Adrenal gland (tissue), 5 donors: ENCODE measurements around the gene ZNF697.
"Not testable (repeated sequence)": the region's sequence is repeated elsewhere in the genome, so short reads cannot be mapped to it uniquely, and the experiment has no call there.

Source experiments
- CTCF ChIP-seq, 6 experiments: fragments of 450-650 bp in 4 of 6; fragments of 200-600 bp in 2 of 6; sonication (generic) in 1 of 6; IDR thresholded peaks; 1 replicate in 5 of 6; 2 replicates in 1 of 6; pipeline versions ENCODE4 v1.5.1 to v1.8.0; 2016 to 2021; ENCODE audit warnings: antibody characterized with exemption in 6 of 6, mild to moderate bottlenecking in 2 of 6, moderate library complexity in 1 of 6
- POLR2A ChIP-seq, 2 donors: fragments of 450-650 bp; IDR thresholded peaks; one replicate each; pipeline ENCODE4 v1.6.1; 2017; ENCODE audit warnings: antibody characterized with exemption in 2 of 2, mild to moderate bottlenecking in 2 of 2, moderate library complexity in 1 of 2
- donor health status: DM: no; HTN: no; CAD: no.

- TF ChIP-seq CTCF, POLR2A (IDR thresholded peaks at IDR 0.05): not testable (repeated sequence)
Measured at GRCh38 chr1:119608816-119609215, 39.2 kb downstream of the ZNF697 start.
